HFFc6 (cell line): ENCODE measurements around the gene MAPK9. TPM values are rescaled to one million over a fixed set of nuclear protein-coding genes. Genes with fewer than 3 reads are reported as not detected.

Source experiments
- DNase-seq: peaks from one replicate; pipeline ENCODE4 v3.0.0-alpha.2; 2018
- H3K27ac Mint-ChIP-seq: 2 replicates; pipeline ENCODE4 v1.8.0; 2020; ENCODE audit warnings: mild to moderate bottlenecking, mixed read lengths
- H3K27me3 Mint-ChIP-seq: 2 replicates; pipeline ENCODE4 v1.8.0; 2021; ENCODE audit warnings: mild to moderate bottlenecking, moderate library complexity, mixed read lengths; ENCODE audit not compliant: insufficient read depth
- H3K36me3 Mint-ChIP-seq: 2 replicates; pipeline ENCODE4 v1.8.0; 2021; ENCODE audit warnings: low read depth, mixed read lengths
- H3K4me1 Mint-ChIP-seq: 2 replicates; pipeline ENCODE4 v1.8.0; 2020; ENCODE audit warnings: low read depth, mixed read lengths
- H3K4me3 Mint-ChIP-seq: 2 replicates; pipeline ENCODE4 v1.8.0; 2020; ENCODE audit warnings: mild to moderate bottlenecking, moderate library complexity, mixed read lengths
- H3K9me3 Mint-ChIP-seq: 2 replicates; pipeline ENCODE4 v1.8.0; 2020; ENCODE audit warnings: mild to moderate bottlenecking, mixed read lengths
- CTCF ChIP-seq: fragments of 200-600 bp; sonication (generic); IDR thresholded peaks from 2 replicates; pipeline ENCODE4 v1.5.0; 2021; ENCODE audit warnings: antibody characterized with exemption, mild to moderate bottlenecking
- total RNA-seq, 6 experiments: library from RNA; stranded (reverse); fragmentation: NEBNext Ultra II Directional; extraction: Animal tissue kit (Norgen Biotek cat#: 25700); gene quantifications; 2 replicates in 1 of 6; 3 replicates in 5 of 6; pipeline ENCODE4 v1.2.3, GENCODE V29; 2021

Gene MAPK9
- total RNA-seq, 6 experiments from 2014 or later = 30.3 to 35.8 (median 33.6) TPM

GRCh38 chr5:180284149-180284548, 7.7 kb downstream of the MAPK9 start:
- Mint-ChIP-seq H3K36me3 (peaks cover 72% of the 10 kb centered on the region), H3K4me3 (no peak overlapping the region)

DNA sequence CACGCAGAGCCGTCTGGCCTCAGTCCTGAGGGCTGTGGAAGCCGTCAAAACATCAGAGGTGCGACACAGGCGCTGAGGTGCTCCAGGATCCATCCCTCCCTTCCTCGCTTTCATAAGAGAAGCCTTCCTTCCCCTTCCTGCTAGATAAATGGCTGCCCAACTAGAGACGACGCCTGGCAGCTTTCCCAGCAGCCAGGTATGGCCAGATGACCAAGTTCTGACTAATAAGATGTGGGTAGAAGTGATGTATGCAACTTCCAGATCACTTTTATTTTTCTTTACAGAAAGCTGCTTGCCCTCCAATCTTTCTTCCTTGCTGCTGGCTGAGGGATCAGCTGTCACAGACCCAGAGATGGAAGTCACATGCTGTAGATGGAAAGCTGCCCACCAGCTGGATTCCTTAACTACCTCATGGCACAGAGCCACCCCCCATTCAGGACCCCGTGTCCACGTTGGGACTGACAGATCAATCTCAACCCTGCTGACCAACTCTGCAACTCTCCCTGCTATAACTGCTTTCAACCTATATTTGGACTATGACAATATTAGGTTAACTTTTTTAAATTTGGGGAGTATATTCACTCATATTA, 8.8 kb downstream of the MAPK9 start:
- no peaks in the 10 kb centered on the region; the same call in 1 of the 2 replicates for H3K27me3 Mint-ChIP-seq
- no peak overlapping the region; the same call in 1 of the 2 replicates for H3K27ac Mint-ChIP-seq
- no peak for TF ChIP-seq CTCF
- peaks cover 16% of the 10 kb centered on the region for H3K9me3 Mint-ChIP-seq
- H3K4me3 Mint-ChIP-seq = no peak overlapping the region
- no peak for DNase-seq
- peaks cover 79% of the 10 kb centered on the region for H3K36me3 Mint-ChIP-seq
- H3K4me1 Mint-ChIP-seq = no peaks in the 10 kb centered on the region

More at GRCh38 chr5:180284149-180284548, 7.7 kb downstream of the MAPK9 start:
- no peak for TF ChIP-seq CTCF
- H3K9me3 Mint-ChIP-seq = peaks cover 8% of the 10 kb centered on the region
- H3K27ac Mint-ChIP-seq = no peak overlapping the region
- no peaks in the 10 kb centered on the region for H3K4me1 Mint-ChIP-seq
- no peak for DNase-seq
- H3K27me3 Mint-ChIP-seq = no peaks in the 10 kb centered on the region; the same call in 1 of the 2 replicates

DNA sequence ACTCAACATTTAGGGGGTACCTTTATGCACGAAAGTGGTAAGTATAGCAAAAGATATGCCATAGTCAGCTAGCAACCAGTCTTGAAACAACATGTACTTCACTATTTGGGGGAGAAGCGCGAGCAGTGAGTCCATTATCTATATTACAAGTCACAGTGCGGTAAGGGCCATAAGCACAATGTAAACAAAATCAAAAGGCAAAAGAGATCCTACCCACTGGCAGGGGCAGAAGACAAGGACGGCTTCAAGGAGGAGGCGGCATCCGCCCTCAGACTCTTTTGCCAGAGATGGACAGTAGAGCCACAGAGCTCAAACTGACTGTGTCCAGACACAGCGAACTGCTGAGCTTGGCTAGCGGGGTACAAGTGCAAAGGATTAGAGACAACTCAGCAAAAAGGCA, 9.6 kb downstream of the MAPK9 start:
- Mint-ChIP-seq H3K27me3 (no peaks in the 10 kb centered on the region; the same call in 1 of the 2 replicates), H3K4me3 (no peak overlapping the region), H3K4me1 (no peaks in the 10 kb centered on the region), H3K27ac (no peak overlapping the region), H3K36me3 (peaks cover 80% of the 10 kb centered on the region), H3K9me3 (peaks cover 24% of the 10 kb centered on the region)
- no peak for TF ChIP-seq CTCF
- DNase-seq = no peak

- TF ChIP-seq CTCF = no peak
- Mint-ChIP-seq H3K9me3 (peaks cover 29% of the 10 kb centered on the region), H3K27me3 (no peaks in the 10 kb centered on the region; the same call in 1 of the 2 replicates), H3K4me1 (no peaks in the 10 kb centered on the region), H3K36me3 (peaks cover 81% of the 10 kb centered on the region), H3K4me3 (no peak overlapping the region), H3K27ac (no peak overlapping the region)
- DNase-seq = no peak
Measured at GRCh38 chr5:180281706-180282105, 10.2 kb downstream of the MAPK9 start.

GRCh38 chr5:180274695-180275094, 17.2 kb downstream of the MAPK9 start:
- Mint-ChIP-seq H3K36me3 (peaks cover 83% of the 10 kb centered on the region), H3K4me3 (no peak overlapping the region), H3K27ac (no peak overlapping the region), H3K27me3 (no peaks in the 10 kb centered on the region; the same call in 1 of the 2 replicates), H3K4me1 (no peaks in the 10 kb centered on the region), H3K9me3 (peaks cover 71% of the 10 kb centered on the region)
- DNase-seq = no peak
- TF ChIP-seq CTCF = no peak
